ENCODE results near the gene FAM83E.

FAM83E gene

GRCh38 chr19:48615231-48616040 lies 560 bp upstream of the FAM83E start:
- TF ChIP-seq CTCF (IDR thresholded peaks at IDR 0.05; ENCODE audit: insufficient read depth, low read depth, low read length, missing control alignments), result no peak
- no peak overlapping the region for H3K4me3 ChIP-seq (ENCODE audit: low read depth, low read length)
- DNase-seq (ENCODE audit: low read depth), result no peak

- no peak overlapping the region for H3K4me3 ChIP-seq (ENCODE audit: low read depth, low read length)
- peak; percentile 32 for DNase-seq (ENCODE audit: low read depth)
- no peak for TF ChIP-seq CTCF (IDR thresholded peaks at IDR 0.05; ENCODE audit: insufficient read depth, low read depth, low read length, missing control alignments)
Observed at GRCh38 chr19:48613852-48614435, 932 bp downstream of the FAM83E start.

- H3K4me3 ChIP-seq (ENCODE audit: low read depth, low read length), result no peak overlapping the region
- TF ChIP-seq CTCF (IDR thresholded peaks at IDR 0.05; ENCODE audit: insufficient read depth, low read depth, low read length, missing control alignments), result no peak
- peak; percentile 26 for DNase-seq (ENCODE audit: low read depth)
Observed at GRCh38 chr19:48613024-48613851, 1.6 kb downstream of the FAM83E start.

- TF ChIP-seq CTCF (IDR thresholded peaks at IDR 0.05; ENCODE audit: insufficient read depth, low read depth, low read length, missing control alignments), result no peak
- no peak overlapping the region for H3K4me3 ChIP-seq (ENCODE audit: low read depth, low read length)
- no peak for DNase-seq (ENCODE audit: low read depth)
Observed at GRCh38 chr19:48611872-48612271, 3.0 kb downstream of the FAM83E start.

GRCh38 chr19:48609571-48610108 lies 5.2 kb downstream of the FAM83E start:
- H3K4me3 ChIP-seq (ENCODE audit: low read depth, low read length), result no peak overlapping the region
- TF ChIP-seq CTCF (IDR thresholded peaks at IDR 0.05; ENCODE audit: insufficient read depth, low read depth, low read length, missing control alignments), result no peak
- no peak for DNase-seq (ENCODE audit: low read depth)

- peak; percentile 81 for TF ChIP-seq CTCF (IDR thresholded peaks at IDR 0.05; ENCODE audit: insufficient read depth, low read depth, low read length, missing control alignments)
- DNase-seq (ENCODE audit: low read depth), result peak; percentile 79
- H3K4me3 ChIP-seq (ENCODE audit: low read depth, low read length), result no peak overlapping the region
Observed at GRCh38 chr19:48608798-48609263, 6.0 kb downstream of the FAM83E start.

Data from GM12865 (cell line).